Lung (tissue), 12 donors: Measurements from ENCODE around the gene PRKN. TPM values are rescaled to one million over a fixed set of nuclear protein-coding genes. Genes with fewer than 3 reads are reported as not detected.

Experiments used
- ATAC-seq: fragments of 200-7000 bp; cut with Tn5 transposase; one replicate; pipeline ENCODE4 v1.9.1; 2020; ENCODE audit warnings: moderate number of reproducible peaks; ENCODE audit not compliant: insufficient read depth, low FRiP score
- DNase-seq, 3 donors: peaks; one replicate each; pipeline ENCODE4 v3.0.0-alpha.2; 2013 to 2017
- H3K27ac ChIP-seq, 2 donors: one replicate each; pipeline ENCODE4 v1.5.1; 2013; ENCODE audit warnings: mild to moderate bottlenecking in 2 of 2, moderate library complexity in 2 of 2, control low read depth in 1 of 2, inconsistent platforms in 1 of 2, low read depth in 1 of 2, low read length in 1 of 2
- H3K27me3 ChIP-seq, 3 donors: one replicate each; pipeline ENCODE4 v1.5.1; 2013; ENCODE audit warnings: low read length in 2 of 3; ENCODE audit not compliant: control insufficient read depth in 3 of 3, insufficient read depth in 3 of 3
- H3K36me3 ChIP-seq, 4 donors: one replicate each; pipeline ENCODE4 v1.5.1; 2013; ENCODE audit warnings: low read length in 4 of 4, mild to moderate bottlenecking in 1 of 4, moderate library complexity in 1 of 4; ENCODE audit not compliant: control insufficient read depth in 4 of 4, insufficient read depth in 4 of 4
- H3K4me1 ChIP-seq, 5 donors: one replicate each; pipeline ENCODE4 v1.5.1; 2013; ENCODE audit warnings: low read length in 5 of 5, mild to moderate bottlenecking in 2 of 5, moderate library complexity in 1 of 5; ENCODE audit not compliant: control insufficient read depth in 5 of 5, insufficient read depth in 5 of 5
- H3K4me3 ChIP-seq: one replicate; pipeline ENCODE4 v1.5.1; 2013; ENCODE audit warnings: mild to moderate bottlenecking, control low read depth, moderate library complexity
- H3K9ac ChIP-seq, 2 donors: one replicate each; pipeline ENCODE4 v1.5.1; 2013; ENCODE audit warnings: low read length in 2 of 2, control low read depth in 1 of 2; ENCODE audit not compliant: insufficient read depth in 1 of 2
- H3K9me3 ChIP-seq, 4 donors: one replicate each; pipeline ENCODE4 v1.5.1; 2013; ENCODE audit warnings: low read length in 3 of 4, mild to moderate bottlenecking in 1 of 4, moderate library complexity in 1 of 4; ENCODE audit not compliant: control insufficient read depth in 4 of 4, insufficient read depth in 3 of 4
- WGBS, 2 donors: extraction: QIAGEN DNeasy Blood & Tissue Kit; methylation state at CpG; one replicate each; pipeline ENCODE4 v1.1.7; 2013; 5-methylcytosine and 5-hydroxymethylcytosine counted together
- polyA plus RNA-seq, 2 donors: library from polyadenylated mRNA; stranded (reverse); fragments of 200-250 nt; gene quantifications; one replicate each; pipeline ENCODE4 v1.2.1, GENCODE V29; 2013
- total RNA-seq, 2 donors: library from RNA; depleted of rRNA in 1 of 2; stranded (reverse); fragments of >200 nt in 1 of 2; gene quantifications; one replicate each; pipeline ENCODE4 v1.2.1, GENCODE V29; 2014 to 2021
- TF ChIP-seq, protein P1 (sequence below): IDR thresholded peaks from 2 replicates; pipeline ENCODE4 v1.5.1; 2012; ENCODE audit warnings: mild to moderate bottlenecking; ENCODE audit errors: control extremely low read depth, extremely low read depth
- donor health status: control.
- donor health status: control.
- donor health status: Bipolar disorder and iron deficiency.
- donor health status: healthy.
- donor health status: DM: yes; HTN: yes; CAD: no.

The PRKN gene
- total and polyA plus RNA-seq, 4 donors = 0.27 to 11.2 (median 3.1) TPM

DNA sequence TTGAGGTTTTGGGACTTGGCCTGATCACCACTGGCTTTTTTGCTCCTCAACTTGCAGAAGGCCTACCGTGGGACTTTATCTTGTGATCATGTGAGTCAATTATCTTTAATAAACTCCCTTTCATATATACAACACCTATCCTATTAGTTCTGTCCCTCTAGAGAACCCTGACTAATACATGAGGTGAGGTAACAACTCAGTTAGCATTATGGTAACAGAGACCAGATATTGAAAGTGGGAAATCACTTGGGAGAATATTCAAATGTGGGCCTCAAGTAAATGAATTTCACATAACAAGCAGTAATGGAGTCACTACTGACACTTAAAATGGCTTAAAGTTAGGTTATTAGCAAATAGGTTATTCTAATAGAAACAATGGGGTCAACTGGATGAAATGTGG is 1015.6 kb downstream of the PRKN start:
- Histone ChIP-seq H3K27ac (no peak overlapping the region), H3K36me3 (no peaks in the 10 kb centered on the region), H3K4me3 (no peak overlapping the region), H3K4me1 (no peaks in the 10 kb centered on the region), H3K9ac (no peak overlapping the region), H3K9me3 (peaks cover 0 to 3% (median 0%) of the 10 kb centered on the region in 4 donors), H3K27me3 (no peaks in the 10 kb centered on the region)
- 90 to 97% methylated on average over 1 of the region's 1 CpG for WGBS, 2 donors
- TF ChIP-seq, protein P1, sequence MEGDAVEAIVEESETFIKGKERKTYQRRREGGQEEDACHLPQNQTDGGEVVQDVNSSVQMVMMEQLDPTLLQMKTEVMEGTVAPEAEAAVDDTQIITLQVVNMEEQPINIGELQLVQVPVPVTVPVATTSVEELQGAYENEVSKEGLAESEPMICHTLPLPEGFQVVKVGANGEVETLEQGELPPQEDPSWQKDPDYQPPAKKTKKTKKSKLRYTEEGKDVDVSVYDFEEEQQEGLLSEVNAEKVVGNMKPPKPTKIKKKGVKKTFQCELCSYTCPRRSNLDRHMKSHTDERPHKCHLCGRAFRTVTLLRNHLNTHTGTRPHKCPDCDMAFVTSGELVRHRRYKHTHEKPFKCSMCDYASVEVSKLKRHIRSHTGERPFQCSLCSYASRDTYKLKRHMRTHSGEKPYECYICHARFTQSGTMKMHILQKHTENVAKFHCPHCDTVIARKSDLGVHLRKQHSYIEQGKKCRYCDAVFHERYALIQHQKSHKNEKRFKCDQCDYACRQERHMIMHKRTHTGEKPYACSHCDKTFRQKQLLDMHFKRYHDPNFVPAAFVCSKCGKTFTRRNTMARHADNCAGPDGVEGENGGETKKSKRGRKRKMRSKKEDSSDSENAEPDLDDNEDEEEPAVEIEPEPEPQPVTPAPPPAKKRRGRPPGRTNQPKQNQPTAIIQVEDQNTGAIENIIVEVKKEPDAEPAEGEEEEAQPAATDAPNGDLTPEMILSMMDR = no peak
- no peak for DNase-seq
- ATAC-seq = no peak

DNA sequence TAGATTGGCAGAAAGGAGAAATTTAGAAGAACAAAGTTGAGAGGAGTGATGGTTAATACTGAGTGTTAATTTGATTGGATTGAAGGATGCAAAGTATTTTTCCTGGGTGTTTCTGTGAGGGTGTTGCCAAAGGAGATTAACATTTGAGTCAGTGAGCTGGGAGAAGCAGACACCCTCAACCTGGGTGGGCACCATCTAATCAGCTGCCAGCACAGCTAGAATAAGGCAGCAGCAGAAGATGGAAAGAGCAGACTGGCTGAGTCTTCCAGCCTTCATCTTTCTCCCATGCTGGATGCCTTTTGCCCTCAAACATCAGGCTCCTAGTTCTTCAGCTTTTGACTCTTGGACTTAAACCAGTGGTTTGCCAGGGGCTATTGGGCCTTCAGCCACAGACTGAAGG is 1016.1 kb downstream of the PRKN start:
- DNase-seq (no peak), ATAC-seq (no peak)
- Histone ChIP-seq H3K9me3 (peaks cover 0 to 3% (median 0%) of the 10 kb centered on the region in 4 donors), H3K27me3 (no peaks in the 10 kb centered on the region), H3K27ac (no peak overlapping the region), H3K36me3 (no peaks in the 10 kb centered on the region), H3K4me1 (no peaks in the 10 kb centered on the region), H3K4me3 (no peak overlapping the region), H3K9ac (no peak overlapping the region)
- TF ChIP-seq, protein P1 = no peak

DNA sequence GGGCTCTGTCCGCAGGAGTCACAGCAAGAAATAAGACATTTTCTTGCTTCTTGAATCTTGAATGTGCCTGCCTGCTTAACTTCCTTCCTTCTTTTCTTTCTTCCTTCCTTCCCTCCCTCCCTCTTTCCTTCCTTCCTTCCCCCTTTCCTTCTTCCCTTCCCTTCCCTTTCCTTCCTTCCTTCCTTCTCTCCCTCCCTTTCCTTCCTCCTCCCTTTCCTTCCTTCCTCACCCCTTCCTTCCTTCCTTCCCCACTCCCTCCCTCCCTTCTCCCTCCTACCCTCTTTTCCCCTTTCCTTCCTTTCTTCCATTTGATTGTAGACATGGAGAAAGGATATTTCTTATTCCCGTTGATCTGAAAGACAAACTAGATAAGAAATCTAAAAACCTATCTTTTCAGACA is 1016.9 kb downstream of the PRKN start:
- ATAC-seq = no peak
- peaks cover 0 to 3% (median 0%) of the 10 kb centered on the region in 4 donors for H3K9me3 ChIP-seq
- TF ChIP-seq, protein P1 = no peak
- no peak overlapping the region for H3K9ac ChIP-seq
- 81 to 87% methylated on average over 2 of the region's 2 CpGs for WGBS, 2 donors
- no peaks in the 10 kb centered on the region for H3K36me3 ChIP-seq
- no peak overlapping the region for H3K4me3 ChIP-seq
- DNase-seq = no peak
- H3K27ac ChIP-seq = no peak overlapping the region
- no peaks in the 10 kb centered on the region for H3K27me3 ChIP-seq
- H3K4me1 ChIP-seq = no peaks in the 10 kb centered on the region

GRCh38 chr6:161701056-161701455 is 1026.5 kb downstream of the PRKN start:
- Histone ChIP-seq H3K27ac (no peak overlapping the region), H3K4me3 (no peak overlapping the region), H3K9me3 (no peaks in the 10 kb centered on the region), H3K9ac (no peak overlapping the region), H3K27me3 (no peaks in the 10 kb centered on the region), H3K4me1 (no peaks in the 10 kb centered on the region), H3K36me3 (no peaks in the 10 kb centered on the region)
- 71 to 80% methylated on average over 1 of the region's 1 CpG for WGBS, 2 donors
- ATAC-seq = no peak
- no peak for DNase-seq
- TF ChIP-seq, protein P1 = no peak
